AG20443 (cell line): ENCODE measurements around the gene SPPL2C.
A peak's percentile ranks its signal among the peaks of the same experiment; 100 is the strongest.
"Not testable (repeated sequence)": the region's sequence is repeated elsewhere in the genome, so short reads cannot be mapped to it uniquely, and the experiment has no call there.

ENCODE experiments used
- DNase-seq: peaks from one replicate; pipeline ENCODE4 v3.0.0; 2012; ENCODE audit warnings: low spot score, mixed read lengths

The SPPL2C gene

GRCh38 chr17:45850468-45850867 is 5.8 kb downstream of the SPPL2C start:
- DNase-seq = no peak

- no peak for DNase-seq
These were observed 6.3 kb downstream of the SPPL2C start for GRCh38 chr17:45851022-45851421.

- no peak for DNase-seq
These were observed 6.8 kb downstream of the SPPL2C start for GRCh38 chr17:45851464-45851863.

GRCh38 chr17:45851873-45852272 is 7.2 kb downstream of the SPPL2C start:
- DNase-seq = no peak

GRCh38 chr17:45852535-45853297 is 8.0 kb downstream of the SPPL2C start:
- DNase-seq = peak; percentile 67

GRCh38 chr17:45854209-45854608 is 9.5 kb downstream of the SPPL2C start:
- DNase-seq = no peak

- no peak for DNase-seq
These were observed 11.1 kb downstream of the SPPL2C start for GRCh38 chr17:45855691-45856336.

- no peak for DNase-seq
These were observed 13.5 kb downstream of the SPPL2C start for GRCh38 chr17:45857977-45858708.

GRCh38 chr17:45861165-45861564 is 16.5 kb downstream of the SPPL2C start:
- no peak for DNase-seq

GRCh38 chr17:45862127-45862526 is 17.4 kb downstream of the SPPL2C start:
- not testable (repeated sequence) for DNase-seq

GRCh38 chr17:45863857-45864654 is 19.4 kb downstream of the SPPL2C start:
- no peak for DNase-seq

- no peak for DNase-seq
These were observed 22.5 kb downstream of the SPPL2C start for GRCh38 chr17:45867171-45867570.

GRCh38 chr17:45867702-45868101 is 23.0 kb downstream of the SPPL2C start:
- DNase-seq = no peak

- no peak for DNase-seq
These were observed 23.6 kb downstream of the SPPL2C start for GRCh38 chr17:45868276-45868675.

GRCh38 chr17:45869676-45870341 is 25.1 kb downstream of the SPPL2C start:
- no peak for DNase-seq

- DNase-seq = no peak
These were observed 25.8 kb downstream of the SPPL2C start for GRCh38 chr17:45870342-45870974.

- DNase-seq = no peak
These were observed 27.0 kb downstream of the SPPL2C start for GRCh38 chr17:45871718-45872117.

- DNase-seq = no peak
These were observed 29.0 kb downstream of the SPPL2C start for GRCh38 chr17:45873728-45874127.

- no peak for DNase-seq
These were observed 29.5 kb downstream of the SPPL2C start for GRCh38 chr17:45874151-45874550.

- DNase-seq = no peak
These were observed 31.9 kb downstream of the SPPL2C start for GRCh38 chr17:45876539-45876938.

GRCh38 chr17:45877467-45877866 is 32.8 kb downstream of the SPPL2C start:
- no peak for DNase-seq
